Esophagus squamous epithelium (tissue), 4 donors: ENCODE measurements around the gene GLP2R.

Experiments
- POLR2A ChIP-seq, 4 donors: fragments of 450-650 bp; IDR thresholded peaks; one replicate each; pipeline ENCODE4 v1.6.1; 2017; ENCODE audit warnings: antibody characterized with exemption in 4 of 4, mild to moderate bottlenecking in 4 of 4, moderate library complexity in 3 of 4
- TF ChIP-seq, protein P1 (sequence below), 6 experiments: fragments of 450-650 bp in 4 of 6; fragments of 200-600 bp in 2 of 6; sonication (generic) in 2 of 6; IDR thresholded peaks; one replicate each; pipeline ENCODE4 v1.5.1; 2016 to 2019; ENCODE audit warnings: antibody characterized with exemption in 6 of 6, mild to moderate bottlenecking in 4 of 6, moderate library complexity in 4 of 6

DNA sequence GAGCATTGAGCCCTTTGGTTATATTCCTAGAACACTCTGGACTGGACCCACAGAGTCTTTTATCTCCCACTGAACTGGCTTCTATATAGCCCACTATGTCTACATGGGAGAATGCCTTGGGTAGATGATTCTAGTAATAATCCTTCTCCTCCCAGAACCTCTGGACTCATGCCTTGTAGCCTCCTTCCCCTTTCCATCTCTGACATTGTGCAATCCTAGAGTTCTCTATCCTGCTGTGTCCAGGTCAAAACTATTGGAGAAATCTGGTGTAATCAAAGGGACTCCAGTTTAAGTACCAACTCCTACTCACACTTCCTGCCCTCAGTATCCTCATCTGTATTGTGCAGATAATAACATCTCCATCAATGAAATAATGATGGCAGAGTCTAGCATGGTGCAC lies 70.2 kb downstream of the GLP2R start:
- no peak for TF ChIP-seq POLR2A (IDR thresholded peaks at IDR 0.05)
- TF ChIP-seq, protein P1, sequence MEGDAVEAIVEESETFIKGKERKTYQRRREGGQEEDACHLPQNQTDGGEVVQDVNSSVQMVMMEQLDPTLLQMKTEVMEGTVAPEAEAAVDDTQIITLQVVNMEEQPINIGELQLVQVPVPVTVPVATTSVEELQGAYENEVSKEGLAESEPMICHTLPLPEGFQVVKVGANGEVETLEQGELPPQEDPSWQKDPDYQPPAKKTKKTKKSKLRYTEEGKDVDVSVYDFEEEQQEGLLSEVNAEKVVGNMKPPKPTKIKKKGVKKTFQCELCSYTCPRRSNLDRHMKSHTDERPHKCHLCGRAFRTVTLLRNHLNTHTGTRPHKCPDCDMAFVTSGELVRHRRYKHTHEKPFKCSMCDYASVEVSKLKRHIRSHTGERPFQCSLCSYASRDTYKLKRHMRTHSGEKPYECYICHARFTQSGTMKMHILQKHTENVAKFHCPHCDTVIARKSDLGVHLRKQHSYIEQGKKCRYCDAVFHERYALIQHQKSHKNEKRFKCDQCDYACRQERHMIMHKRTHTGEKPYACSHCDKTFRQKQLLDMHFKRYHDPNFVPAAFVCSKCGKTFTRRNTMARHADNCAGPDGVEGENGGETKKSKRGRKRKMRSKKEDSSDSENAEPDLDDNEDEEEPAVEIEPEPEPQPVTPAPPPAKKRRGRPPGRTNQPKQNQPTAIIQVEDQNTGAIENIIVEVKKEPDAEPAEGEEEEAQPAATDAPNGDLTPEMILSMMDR (IDR thresholded peaks at IDR 0.05) = no peak
